ENCODE data around the gene PPFIA3.

PPFIA3 gene

GRCh38 chr19:49092686-49093085, 26.7 kb upstream of the PPFIA3 start:
- TF ChIP-seq CTCF (conservative IDR thresholded peaks at IDR 0.05; ENCODE audit: low read depth, low read length): no peak
- no peak overlapping the region for H3K4me3 ChIP-seq (ENCODE audit: low read length)
- no peak for DNase-seq (ENCODE audit: low read depth)

- no peak for DNase-seq (ENCODE audit: low read depth)
- no peak for TF ChIP-seq CTCF (conservative IDR thresholded peaks at IDR 0.05; ENCODE audit: low read depth, low read length)
- no peak overlapping the region for H3K4me3 ChIP-seq (ENCODE audit: low read length)
Measured at GRCh38 chr19:49094505-49095482, 24.6 kb upstream of the PPFIA3 start.

- peak; percentile 100 for TF ChIP-seq CTCF (conservative IDR thresholded peaks at IDR 0.05; ENCODE audit: low read depth, low read length)
- no peak for DNase-seq (ENCODE audit: low read depth)
- no peak overlapping the region for H3K4me3 ChIP-seq (ENCODE audit: low read length)
Measured at GRCh38 chr19:49097453-49098288, 21.7 kb upstream of the PPFIA3 start.

- no peak for TF ChIP-seq CTCF (conservative IDR thresholded peaks at IDR 0.05; ENCODE audit: low read depth, low read length)
- H3K4me3 ChIP-seq (ENCODE audit: low read length): no peak overlapping the region
- DNase-seq (ENCODE audit: low read depth): no peak
Measured at GRCh38 chr19:49098795-49099194, 20.5 kb upstream of the PPFIA3 start.

GRCh38 chr19:49101160-49101559, 18.2 kb upstream of the PPFIA3 start:
- no peak overlapping the region for H3K4me3 ChIP-seq (ENCODE audit: low read length)
- no peak for DNase-seq (ENCODE audit: low read depth)
- TF ChIP-seq CTCF (conservative IDR thresholded peaks at IDR 0.05; ENCODE audit: low read depth, low read length): no peak

GRCh38 chr19:49102303-49102702, 17.0 kb upstream of the PPFIA3 start:
- TF ChIP-seq CTCF (conservative IDR thresholded peaks at IDR 0.05; ENCODE audit: low read depth, low read length): no peak
- no peak for DNase-seq (ENCODE audit: low read depth)
- no peak overlapping the region for H3K4me3 ChIP-seq (ENCODE audit: low read length)
